NOMO-1 treated with DMSO at 0.1 percent for 48 hours (cell line): Measurements from ENCODE around the gene GGTLC2.

Experiments used
- DNase-seq: peaks from one replicate; lab custom pipeline; 2025; ENCODE audit not compliant: unreplicated experiment; lab: John Stamatoyannopoulos, UW

GGTLC2 gene

GRCh38 chr22:22689621-22690345 lies 45.4 kb downstream of the GGTLC2 start:
- DNase-seq, result no peak

GRCh38 chr22:22691055-22691454 lies 46.6 kb downstream of the GGTLC2 start:
- DNase-seq, result no peak

GRCh38 chr22:22691716-22692701 lies 47.6 kb downstream of the GGTLC2 start:
- DNase-seq, result no peak

- DNase-seq, result no peak
Measured at GRCh38 chr22:22692707-22693530, 48.5 kb downstream of the GGTLC2 start.

GRCh38 chr22:22693531-22693884 lies 49.1 kb downstream of the GGTLC2 start:
- no peak for DNase-seq

GRCh38 chr22:22694106-22694505 lies 49.7 kb downstream of the GGTLC2 start:
- no peak for DNase-seq

- no peak for DNase-seq
Measured at GRCh38 chr22:22696104-22696503, 51.7 kb downstream of the GGTLC2 start.
